WTC11 (cell line): ENCODE data around the gene EPX. TPM values are rescaled to one million over a fixed set of nuclear protein-coding genes. Genes with fewer than 3 reads are reported as not detected.

ENCODE experiments used
- ATAC-seq: fragments of 200-7000 bp; cut with Tn5 transposase; 2 replicates; pipeline ENCODE4 v1.10.0; 2021; ENCODE audit warnings: mild to moderate bottlenecking, moderate library complexity
- CTCF ChIA-PET: fragments of 300-600 bp; sonication (Branson Sonifier 250); formaldehyde crosslinking; loops from one replicate; lab custom pipeline; 2021; ENCODE audit warnings: antibody characterized with exemption; lab: Charles Lee
- POLR2A ChIA-PET: fragments of 350-600 bp; sonication (Branson Sonifier 250); formaldehyde crosslinking; loops from one replicate; lab custom pipeline; 2021; ENCODE audit warnings: antibody characterized with exemption; lab: Charles Lee
- DNase-seq: peaks from one replicate; pipeline ENCODE4 v3.0.0; 2021; ENCODE audit warnings: low spot score
- H3K27ac Mint-ChIP-seq: 2 replicates; pipeline ENCODE4 v1.8.0; 2021; ENCODE audit warnings: mixed read lengths
- H3K27me3 Mint-ChIP-seq: 2 replicates; pipeline ENCODE4 v1.8.0; 2021; ENCODE audit warnings: low read depth, mild to moderate bottlenecking, moderate library complexity, mixed read lengths
- H3K36me3 Mint-ChIP-seq: 2 replicates; pipeline ENCODE4 v1.8.0; 2021; ENCODE audit warnings: mixed read lengths
- H3K4me1 Mint-ChIP-seq: 2 replicates; pipeline ENCODE4 v1.8.0; 2022; ENCODE audit warnings: mixed read lengths
- H3K4me3 Mint-ChIP-seq: 2 replicates; pipeline ENCODE4 v1.8.0; 2021; ENCODE audit warnings: mild to moderate bottlenecking, moderate library complexity, mixed read lengths
- H3K9me3 Mint-ChIP-seq: 2 replicates; pipeline ENCODE4 v1.8.0; 2021; ENCODE audit warnings: mixed read lengths
- CBFB ChIP-seq: sonication (generic); formaldehyde crosslinking; IDR thresholded peaks from 2 replicates; pipeline ENCODE4 v1.8.1; 2022; ENCODE audit warnings: mild to moderate bottlenecking, low read depth, missing genetic modification reagents
- CREM ChIP-seq: sonication (generic); formaldehyde crosslinking; IDR thresholded peaks from 2 replicates; pipeline ENCODE4 v1.8.1; 2022; ENCODE audit warnings: mild to moderate bottlenecking, missing genetic modification reagents, moderate library complexity
- ELF4 ChIP-seq: sonication (generic); formaldehyde crosslinking; IDR thresholded peaks from 2 replicates; pipeline ENCODE4 v1.8.1; 2022; ENCODE audit warnings: low read depth, mild to moderate bottlenecking, moderate library complexity, missing genetic modification reagents
- ESRRA ChIP-seq: sonication (generic); formaldehyde crosslinking; IDR thresholded peaks from 2 replicates; pipeline ENCODE4 v1.8.1; 2022; ENCODE audit warnings: mild to moderate bottlenecking, missing genetic modification reagents, borderline replicate concordance
- GRHL2 ChIP-seq: fragments of 250-450 bp; sonication (Bioruptor Pico); IDR thresholded peaks from 2 replicates; pipeline ENCODE4 v1.8.0; 2022; ENCODE audit warnings: mild to moderate bottlenecking, moderate library complexity; ENCODE audit not compliant: insufficient replicate concordance, severe bottlenecking
- IRF1 ChIP-seq: sonication (generic); formaldehyde crosslinking; IDR thresholded peaks from 2 replicates; pipeline ENCODE4 v1.8.0; 2023; ENCODE audit warnings: missing genetic modification reagents
- IRF2 ChIP-seq: sonication (generic); formaldehyde crosslinking; IDR thresholded peaks from 2 replicates; pipeline ENCODE4 v1.8.0; 2022; ENCODE audit warnings: low read depth, missing genetic modification reagents, borderline replicate concordance
- MAX ChIP-seq: sonication (generic); formaldehyde crosslinking; IDR thresholded peaks from 2 replicates; pipeline ENCODE4 v1.8.0; 2022; ENCODE audit warnings: mild to moderate bottlenecking, missing genetic modification reagents
- RORB ChIP-seq: fragments of 250-450 bp; sonication (Bioruptor Pico); IDR thresholded peaks from 2 replicates; pipeline ENCODE4 v1.9.0; 2021; ENCODE audit warnings: mild to moderate bottlenecking
- SMAD4 ChIP-seq: sonication (generic); formaldehyde crosslinking; IDR thresholded peaks from 2 replicates; pipeline ENCODE4 v1.8.0; 2022; ENCODE audit warnings: mild to moderate bottlenecking, missing genetic modification reagents
- ZNF138 ChIP-seq: sonication (generic); formaldehyde crosslinking; conservative IDR thresholded peaks from 2 replicates; pipeline ENCODE4 v1.8.1; 2022; ENCODE audit warnings: mild to moderate bottlenecking, moderate library complexity, missing genetic modification reagents
- ZNF219 ChIP-seq: sonication (generic); formaldehyde crosslinking; IDR thresholded peaks from 2 replicates; pipeline ENCODE4 v1.8.0; 2023; ENCODE audit warnings: missing genetic modification reagents, mild to moderate bottlenecking, borderline replicate concordance
- ZNF263 ChIP-seq: sonication (generic); formaldehyde crosslinking; IDR thresholded peaks from 2 replicates; pipeline ENCODE4 v1.8.1; 2022; ENCODE audit warnings: low read depth, mild to moderate bottlenecking, moderate library complexity, missing genetic modification reagents
- ZNF317 ChIP-seq: sonication (generic); formaldehyde crosslinking; IDR thresholded peaks from 2 replicates; pipeline ENCODE4 v1.8.1; 2023; ENCODE audit warnings: low read depth, mild to moderate bottlenecking, moderate library complexity, missing genetic modification reagents, borderline replicate concordance
- ZSCAN18 ChIP-seq: fragments of 250-450 bp; sonication (Bioruptor Pico); IDR thresholded peaks from 2 replicates; pipeline ENCODE4 v2.1.2; 2022; ENCODE audit warnings: mild to moderate bottlenecking, moderate library complexity
- total RNA-seq: library from RNA; stranded (reverse); gene quantifications from 3 replicates; pipeline ENCODE4 v1.2.3, GENCODE V29; 2021
- TF ChIP-seq, protein P1 (sequence below): fragments of 250-450 bp; sonication (Bioruptor Pico); IDR thresholded peaks from 2 replicates; pipeline ENCODE4 v1.9.0; 2021; ENCODE audit warnings: mild to moderate bottlenecking, borderline replicate concordance
- TF ChIP-seq, protein P2 (sequence below): sonication (generic); formaldehyde crosslinking; IDR thresholded peaks from 2 replicates; pipeline ENCODE4 v1.8.0; 2023; ENCODE audit warnings: missing genetic modification reagents, mild to moderate bottlenecking, borderline replicate concordance

EPX gene
- total RNA-seq, 1 experiment from 2014 or later = not detected

GRCh38 chr17:58153671-58154070 lies 38.9 kb upstream of the EPX start:
- ChIA-PET POLR2A (no interaction called here), CTCF (no interaction called here)
- H3K36me3 Mint-ChIP-seq = no peaks in the 10 kb centered on the region
- ATAC-seq (no peak), DNase-seq (no peak)
- H3K27me3 Mint-ChIP-seq = peaks cover 75% of the 10 kb centered on the region
- H3K27ac Mint-ChIP-seq = no peak overlapping the region
- H3K9me3 Mint-ChIP-seq = no peaks in the 10 kb centered on the region
- H3K4me1 Mint-ChIP-seq = peaks cover 6% of the 10 kb centered on the region; the same call in 1 of the 2 replicates
- H3K4me3 Mint-ChIP-seq = no peak overlapping the region
- no peak for TF ChIP-seq GRHL2 (CRISPR knock-in tag)
- TF ChIP-seq ZNF219 (CRISPR knock-in tag) = no peak
- TF ChIP-seq RORB (CRISPR knock-in tag) = no peak
- TF ChIP-seq SMAD4 (CRISPR knock-in tag) = no peak
- TF ChIP-seq ZNF138 (CRISPR knock-in tag) = no peak
- TF ChIP-seq ZNF263 (CRISPR knock-in tag) = no peak
- TF ChIP-seq IRF2 (CRISPR knock-in tag) = no peak
- TF ChIP-seq ELF4 (CRISPR knock-in tag) = no peak
- TF ChIP-seq MAX = no peak
- no peak for TF ChIP-seq ESRRA (CRISPR knock-in tag)
- TF ChIP-seq ZNF317 (CRISPR knock-in tag) = no peak
- TF ChIP-seq CBFB (CRISPR knock-in tag) = no peak
- no peak for TF ChIP-seq ZSCAN18

DNA sequence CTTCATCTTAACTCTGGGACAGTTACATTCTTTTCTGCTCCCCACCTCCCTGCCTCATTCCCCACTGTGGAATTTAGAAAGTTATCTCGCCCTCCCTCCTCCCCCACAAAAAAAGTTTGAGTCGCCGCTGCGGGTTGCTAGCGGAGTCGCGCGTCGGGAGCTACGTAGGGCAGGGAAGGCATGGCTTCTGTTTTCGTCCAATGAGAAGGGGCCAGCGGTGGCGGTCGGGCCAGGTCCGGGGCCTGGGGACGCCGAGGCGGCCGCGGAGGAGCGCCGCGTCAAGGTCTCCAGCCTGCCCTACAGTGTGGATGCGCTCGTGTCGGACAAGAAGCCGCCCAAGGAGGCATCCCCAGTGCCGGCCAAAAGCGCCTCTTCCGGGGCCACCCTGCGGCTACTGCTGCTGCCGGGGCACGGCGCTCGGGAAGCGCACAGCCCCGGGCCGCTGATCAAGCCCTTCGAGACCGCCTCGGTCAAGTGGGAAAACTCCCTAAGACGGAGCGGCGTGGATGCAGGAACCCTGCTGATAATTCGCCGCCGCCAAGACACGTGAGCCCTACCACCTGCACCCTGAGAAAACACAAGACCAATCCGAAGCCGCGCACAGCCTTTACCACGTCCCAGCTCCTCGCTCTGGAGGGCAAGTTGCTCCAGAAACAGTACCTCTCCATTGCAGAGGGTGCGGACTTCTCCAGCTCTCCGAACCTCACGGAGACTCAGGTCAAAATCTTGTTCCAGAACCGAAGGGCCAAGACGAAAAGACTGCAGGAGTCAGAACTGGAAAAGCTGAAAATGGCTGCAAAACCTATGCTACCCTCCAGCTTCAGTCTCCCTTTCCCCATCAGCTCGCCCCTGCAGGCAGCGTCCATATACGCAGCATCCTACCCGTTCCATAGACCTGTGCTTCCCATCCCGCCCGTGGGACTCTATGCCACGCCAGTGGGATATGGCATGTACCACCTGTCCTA lies 35.4 kb upstream of the EPX start:
- CTCF ChIA-PET = interaction anchor here (1.0 to 2.0 kb wide), 9 partner anchors 14 to 374 kb away, joined by 3 to 11 read pairs (median 4); no protein-coding TSS in a partner anchor
- Mint-ChIP-seq H3K27ac (peak overlapping the region; percentile 25), H3K4me1 (peaks cover 6% of the 10 kb centered on the region; the same call in 1 of the 2 replicates), H3K4me3 (peak overlapping the region; percentile 91), H3K27me3 (peaks cover 84% of the 10 kb centered on the region), H3K9me3 (no peaks in the 10 kb centered on the region), H3K36me3 (no peaks in the 10 kb centered on the region)
- DNase-seq = peak; percentile 73
- peak; percentile 95 for ATAC-seq
- POLR2A ChIA-PET = interaction anchor here (0.6 kb wide), 1 partner anchor 187 kb away, joined by 3 read pairs; no protein-coding TSS in a partner anchor
- TF ChIP-seq MAX (peak; percentile 87), IRF1 (CRISPR knock-in tag) (no peak), CREM (CRISPR knock-in tag) (peak; percentile 54; the same call in 1 of the 2 replicates)
- TF ChIP-seq, protein P1, sequence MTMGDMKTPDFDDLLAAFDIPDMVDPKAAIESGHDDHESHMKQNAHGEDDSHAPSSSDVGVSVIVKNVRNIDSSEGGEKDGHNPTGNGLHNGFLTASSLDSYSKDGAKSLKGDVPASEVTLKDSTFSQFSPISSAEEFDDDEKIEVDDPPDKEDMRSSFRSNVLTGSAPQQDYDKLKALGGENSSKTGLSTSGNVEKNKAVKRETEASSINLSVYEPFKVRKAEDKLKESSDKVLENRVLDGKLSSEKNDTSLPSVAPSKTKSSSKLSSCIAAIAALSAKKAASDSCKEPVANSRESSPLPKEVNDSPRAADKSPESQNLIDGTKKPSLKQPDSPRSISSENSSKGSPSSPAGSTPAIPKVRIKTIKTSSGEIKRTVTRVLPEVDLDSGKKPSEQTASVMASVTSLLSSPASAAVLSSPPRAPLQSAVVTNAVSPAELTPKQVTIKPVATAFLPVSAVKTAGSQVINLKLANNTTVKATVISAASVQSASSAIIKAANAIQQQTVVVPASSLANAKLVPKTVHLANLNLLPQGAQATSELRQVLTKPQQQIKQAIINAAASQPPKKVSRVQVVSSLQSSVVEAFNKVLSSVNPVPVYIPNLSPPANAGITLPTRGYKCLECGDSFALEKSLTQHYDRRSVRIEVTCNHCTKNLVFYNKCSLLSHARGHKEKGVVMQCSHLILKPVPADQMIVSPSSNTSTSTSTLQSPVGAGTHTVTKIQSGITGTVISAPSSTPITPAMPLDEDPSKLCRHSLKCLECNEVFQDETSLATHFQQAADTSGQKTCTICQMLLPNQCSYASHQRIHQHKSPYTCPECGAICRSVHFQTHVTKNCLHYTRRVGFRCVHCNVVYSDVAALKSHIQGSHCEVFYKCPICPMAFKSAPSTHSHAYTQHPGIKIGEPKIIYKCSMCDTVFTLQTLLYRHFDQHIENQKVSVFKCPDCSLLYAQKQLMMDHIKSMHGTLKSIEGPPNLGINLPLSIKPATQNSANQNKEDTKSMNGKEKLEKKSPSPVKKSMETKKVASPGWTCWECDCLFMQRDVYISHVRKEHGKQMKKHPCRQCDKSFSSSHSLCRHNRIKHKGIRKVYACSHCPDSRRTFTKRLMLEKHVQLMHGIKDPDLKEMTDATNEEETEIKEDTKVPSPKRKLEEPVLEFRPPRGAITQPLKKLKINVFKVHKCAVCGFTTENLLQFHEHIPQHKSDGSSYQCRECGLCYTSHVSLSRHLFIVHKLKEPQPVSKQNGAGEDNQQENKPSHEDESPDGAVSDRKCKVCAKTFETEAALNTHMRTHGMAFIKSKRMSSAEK (CRISPR knock-in tag) = no peak
- TF ChIP-seq, protein P2, sequence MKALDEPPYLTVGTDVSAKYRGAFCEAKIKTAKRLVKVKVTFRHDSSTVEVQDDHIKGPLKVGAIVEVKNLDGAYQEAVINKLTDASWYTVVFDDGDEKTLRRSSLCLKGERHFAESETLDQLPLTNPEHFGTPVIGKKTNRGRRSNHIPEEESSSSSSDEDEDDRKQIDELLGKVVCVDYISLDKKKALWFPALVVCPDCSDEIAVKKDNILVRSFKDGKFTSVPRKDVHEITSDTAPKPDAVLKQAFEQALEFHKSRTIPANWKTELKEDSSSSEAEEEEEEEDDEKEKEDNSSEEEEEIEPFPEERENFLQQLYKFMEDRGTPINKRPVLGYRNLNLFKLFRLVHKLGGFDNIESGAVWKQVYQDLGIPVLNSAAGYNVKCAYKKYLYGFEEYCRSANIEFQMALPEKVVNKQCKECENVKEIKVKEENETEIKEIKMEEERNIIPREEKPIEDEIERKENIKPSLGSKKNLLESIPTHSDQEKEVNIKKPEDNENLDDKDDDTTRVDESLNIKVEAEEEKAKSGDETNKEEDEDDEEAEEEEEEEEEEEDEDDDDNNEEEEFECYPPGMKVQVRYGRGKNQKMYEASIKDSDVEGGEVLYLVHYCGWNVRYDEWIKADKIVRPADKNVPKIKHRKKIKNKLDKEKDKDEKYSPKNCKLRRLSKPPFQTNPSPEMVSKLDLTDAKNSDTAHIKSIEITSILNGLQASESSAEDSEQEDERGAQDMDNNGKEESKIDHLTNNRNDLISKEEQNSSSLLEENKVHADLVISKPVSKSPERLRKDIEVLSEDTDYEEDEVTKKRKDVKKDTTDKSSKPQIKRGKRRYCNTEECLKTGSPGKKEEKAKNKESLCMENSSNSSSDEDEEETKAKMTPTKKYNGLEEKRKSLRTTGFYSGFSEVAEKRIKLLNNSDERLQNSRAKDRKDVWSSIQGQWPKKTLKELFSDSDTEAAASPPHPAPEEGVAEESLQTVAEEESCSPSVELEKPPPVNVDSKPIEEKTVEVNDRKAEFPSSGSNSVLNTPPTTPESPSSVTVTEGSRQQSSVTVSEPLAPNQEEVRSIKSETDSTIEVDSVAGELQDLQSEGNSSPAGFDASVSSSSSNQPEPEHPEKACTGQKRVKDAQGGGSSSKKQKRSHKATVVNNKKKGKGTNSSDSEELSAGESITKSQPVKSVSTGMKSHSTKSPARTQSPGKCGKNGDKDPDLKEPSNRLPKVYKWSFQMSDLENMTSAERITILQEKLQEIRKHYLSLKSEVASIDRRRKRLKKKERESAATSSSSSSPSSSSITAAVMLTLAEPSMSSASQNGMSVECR = peak; percentile 76; the same call in 1 of the 2 replicates
